Regular cardiac myocyte (primary cell): ENCODE measurements around the gene SPINK8. TPM values are rescaled to one million over a fixed set of nuclear protein-coding genes. Genes with fewer than 3 reads are reported as not detected.

Experiments used
- total RNA-seq: library from RNA; depleted of rRNA; stranded (reverse); fragments of >200 nt; gene quantifications from 2 replicates; pipeline ENCODE4 v1.2.3, GENCODE V29; 2014

Gene SPINK8
- total RNA-seq: not detected in 2 replicates

GRCh38 chr3:48333346-48334245, at the start of gene SPINK8:
TSS of gene SPINK8 (minus strand) at chr3:48333661. CDS start at chr3:48328341, 5,320 bp downstream.

DNA sequence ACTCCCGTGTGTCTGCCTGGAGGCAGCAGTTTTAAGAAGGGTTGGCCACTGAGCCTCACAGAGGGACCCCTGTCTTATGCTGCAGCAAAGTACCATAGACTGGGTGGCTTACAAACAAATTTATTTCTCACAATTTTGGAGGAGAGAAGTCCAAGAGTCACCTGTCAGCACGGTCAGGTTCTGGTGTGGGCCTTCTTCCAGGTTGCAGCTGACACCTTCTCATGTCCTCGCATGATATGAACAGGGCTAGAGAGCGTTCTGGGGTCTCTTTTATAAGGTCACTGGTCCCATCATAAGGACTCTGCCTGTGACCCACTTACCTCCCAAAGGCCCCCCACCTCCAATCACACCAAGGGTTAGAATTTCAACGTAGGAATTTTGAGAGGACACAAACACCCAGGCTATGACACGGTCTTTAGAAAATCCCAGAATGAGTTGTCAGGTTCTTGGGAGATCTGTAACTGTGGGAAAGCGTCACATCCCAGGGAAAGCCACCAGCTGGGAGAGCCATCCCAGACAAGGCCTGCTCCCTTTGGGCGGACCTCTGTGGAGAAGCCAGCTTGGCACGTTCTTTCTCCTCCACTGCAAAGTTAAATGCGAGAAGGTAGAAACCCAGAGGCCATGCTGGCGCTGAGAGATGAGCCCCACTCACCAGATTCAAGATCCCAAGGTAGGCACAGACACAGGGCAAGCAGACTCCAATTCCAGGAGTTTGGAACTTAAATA, 38.4 kb upstream of the SPINK8 start, which contains the start of gene FBXW12:
TSS of gene FBXW12 (plus strand) at position 569 of the 726 bp plus-strand sequence. CDS start 549 bp downstream, outside the sequence.

DNA sequence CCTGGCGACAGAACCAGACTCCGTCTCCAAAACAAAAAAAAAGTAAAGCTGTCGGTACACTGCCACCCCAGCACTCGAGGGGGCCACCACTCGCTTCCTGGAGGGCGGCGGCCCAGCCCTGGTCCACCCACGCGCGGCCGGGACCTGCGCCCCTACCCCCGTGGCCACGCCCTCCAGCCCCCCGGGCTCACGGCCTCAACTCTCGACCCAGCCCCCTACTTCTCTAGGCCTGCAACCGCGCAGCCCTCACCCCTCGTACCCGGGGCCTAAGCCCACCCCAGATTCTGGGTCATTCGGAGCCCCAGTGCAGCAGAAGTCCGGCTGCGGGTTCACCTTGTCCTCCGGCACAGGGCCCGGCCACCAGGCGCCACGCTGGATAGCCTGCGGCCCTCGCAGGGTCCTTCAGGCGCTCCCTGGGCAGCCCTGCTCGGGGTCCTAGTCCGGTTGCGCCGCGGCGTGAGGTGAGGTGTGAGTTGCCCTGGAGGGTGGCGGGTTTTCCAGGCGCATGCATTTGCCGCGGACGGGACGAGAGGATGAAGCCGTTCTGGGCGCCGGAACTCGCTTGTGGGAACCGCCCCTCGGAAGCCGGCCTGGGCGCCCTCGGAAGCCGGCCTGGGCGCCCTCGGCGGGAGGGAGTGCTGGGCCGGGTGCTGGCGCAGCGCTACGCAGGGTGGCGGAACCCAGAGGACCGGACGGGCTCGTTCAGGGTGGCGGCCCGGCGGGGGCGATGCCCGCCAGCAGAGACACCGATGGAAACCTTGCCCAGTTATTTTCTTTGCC, 32.3 kb downstream of the SPINK8 start, which contains the start of gene NME6:
TSS of gene NME6 (minus strand) at position 348 of the 780 bp plus-strand sequence.

Other genes starting within 250 kb of the SPINK8 start
- gene CDC25A, start 145.2 kb downstream of the SPINK8 start, total RNA-seq: 2.5 and 25.7 TPM in 2 replicates
- not detected in 2 replicates for gene CAMP, start 110.2 kb downstream of the SPINK8 start, total RNA-seq
- 2.3 and 5.1 TPM in 2 replicates for gene ZNF589, start 92.6 kb downstream of the SPINK8 start, total RNA-seq
- gene NME6, start 32.3 kb downstream of the SPINK8 start, total RNA-seq: 17.2 and 27.2 TPM in 2 replicates
- gene FBXW12, start 38.6 kb upstream of the SPINK8 start, total RNA-seq: 0.28 TPM in 1 of 2 replicates, not detected in the other
- gene PLXNB1, start 96.4 kb upstream of the SPINK8 start, total RNA-seq: 5.6 and 25.4 TPM in 2 replicates
- 20.9 and 25.3 TPM in 2 replicates for gene CCDC51, start 106.5 kb upstream of the SPINK8 start, total RNA-seq
- 244 and 387 TPM in 2 replicates for gene TMA7, start 106.6 kb upstream of the SPINK8 start, total RNA-seq
- gene ATRIP, start 113.1 kb upstream of the SPINK8 start, total RNA-seq: 4.8 and 11.9 TPM in 2 replicates
- 87.1 and 100 TPM in 2 replicates for gene SHISA5, start 170.5 kb upstream of the SPINK8 start, total RNA-seq
- 20.3 and 50.2 TPM in 2 replicates for gene PFKFB4, start 223.1 kb upstream of the SPINK8 start, total RNA-seq
- 0.58 and 0.85 TPM in 2 replicates for gene UCN2, start 230.1 kb upstream of the SPINK8 start, total RNA-seq